Measurements from ENCODE around the gene MYO1G.

DNA sequence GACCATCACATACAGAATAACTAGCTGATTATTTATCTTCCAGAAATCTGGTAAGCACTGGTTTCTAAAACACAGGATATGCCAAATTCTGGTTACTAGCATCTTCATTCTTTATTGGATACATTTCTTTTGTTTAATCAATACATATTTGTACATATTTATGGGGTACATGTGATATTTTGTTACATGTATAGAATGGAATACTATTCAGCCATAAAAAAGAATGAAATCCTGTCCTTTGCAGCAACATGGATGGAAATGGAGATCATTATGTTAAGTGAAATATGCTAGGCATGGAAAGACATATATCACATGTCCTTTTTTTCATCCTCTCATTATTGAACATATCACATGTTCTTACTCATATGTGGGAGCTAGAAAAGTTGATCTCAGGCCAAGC, 60.8 kb downstream of the MYO1G start:
- no peak for TF ChIP-seq EZH2phosphoT487 (IDR thresholded peaks at IDR 0.05; ENCODE audit: low read depth, severe bottlenecking, unreplicated experiment)
- TF ChIP-seq, protein P1, sequence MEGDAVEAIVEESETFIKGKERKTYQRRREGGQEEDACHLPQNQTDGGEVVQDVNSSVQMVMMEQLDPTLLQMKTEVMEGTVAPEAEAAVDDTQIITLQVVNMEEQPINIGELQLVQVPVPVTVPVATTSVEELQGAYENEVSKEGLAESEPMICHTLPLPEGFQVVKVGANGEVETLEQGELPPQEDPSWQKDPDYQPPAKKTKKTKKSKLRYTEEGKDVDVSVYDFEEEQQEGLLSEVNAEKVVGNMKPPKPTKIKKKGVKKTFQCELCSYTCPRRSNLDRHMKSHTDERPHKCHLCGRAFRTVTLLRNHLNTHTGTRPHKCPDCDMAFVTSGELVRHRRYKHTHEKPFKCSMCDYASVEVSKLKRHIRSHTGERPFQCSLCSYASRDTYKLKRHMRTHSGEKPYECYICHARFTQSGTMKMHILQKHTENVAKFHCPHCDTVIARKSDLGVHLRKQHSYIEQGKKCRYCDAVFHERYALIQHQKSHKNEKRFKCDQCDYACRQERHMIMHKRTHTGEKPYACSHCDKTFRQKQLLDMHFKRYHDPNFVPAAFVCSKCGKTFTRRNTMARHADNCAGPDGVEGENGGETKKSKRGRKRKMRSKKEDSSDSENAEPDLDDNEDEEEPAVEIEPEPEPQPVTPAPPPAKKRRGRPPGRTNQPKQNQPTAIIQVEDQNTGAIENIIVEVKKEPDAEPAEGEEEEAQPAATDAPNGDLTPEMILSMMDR (IDR thresholded peaks at IDR 0.05; ENCODE audit: poor library complexity): no peak

Data from hepatocyte (in vitro differentiated cells).